ENCODE data around the gene ALDH3B2. TPM values are rescaled to one million over a fixed set of nuclear protein-coding genes. Genes with fewer than 3 reads are reported as not detected.
"Not testable (repeated sequence)": the region's sequence is repeated elsewhere in the genome, so short reads cannot be mapped to it uniquely, and the experiment has no call there.

The ALDH3B2 gene
- total and polyA plus RNA-seq, 2 of the 8 experiments (the other 6 are each of a cell fraction or from before 2014, with no cell fraction given), result not detected

- H3K36me3 ChIP-seq (ENCODE audit: control insufficient read depth in 2 of 4, insufficient read depth in 4 of 4, low read length in 3 of 4); H3K9ac ChIP-seq (replicated peaks in 1 of 4; ENCODE audit: extremely low read depth in 1 of 4, low read depth in 3 of 4, low read length in 3 of 4); H2AFZ ChIP-seq (ENCODE audit: low read length); H2AK5ac ChIP-seq (ENCODE audit: low read depth, low read length); H2BK5ac ChIP-seq (ENCODE audit: low read depth, low read length); H3K56ac ChIP-seq (replicated peaks; ENCODE audit: insufficient read length, low read depth, low read length); H3K79me1 ChIP-seq (ENCODE audit: low read depth, low read length); H2BK12ac ChIP-seq (ENCODE audit: low read depth, low read length); H3K79me2 ChIP-seq (ENCODE audit: control insufficient read depth in 1 of 2, insufficient read depth in 2 of 2, low read length in 2 of 2); H3K23ac ChIP-seq (ENCODE audit: insufficient read length); H3K4me3 ChIP-seq (ENCODE audit: extremely low read depth in 1 of 4, insufficient read depth in 2 of 4, low read depth in 3 of 4, low read length in 4 of 4); FAIRE-seq; H2BK15ac ChIP-seq (ENCODE audit: low read length); H3K27ac ChIP-seq (ENCODE audit: low read depth, low read length); H4K91ac ChIP-seq (replicated peaks; ENCODE audit: insufficient read length, low read length); H3K23me2 ChIP-seq (ENCODE audit: low read depth, low read length); H3K18ac ChIP-seq (ENCODE audit: extremely low read depth, low read length); H2BK120ac ChIP-seq (replicated peaks; ENCODE audit: low read depth, low read length); H3K4ac ChIP-seq (replicated peaks; ENCODE audit: insufficient read length, low read depth, low read length); H4K5ac ChIP-seq (ENCODE audit: insufficient read length, low read depth, low read length); H3K4me2 ChIP-seq (ENCODE audit: insufficient read depth in 1 of 2, low read depth in 2 of 2, low read length in 2 of 2); H4K20me1 ChIP-seq (replicated peaks in 1 of 2; ENCODE audit: control insufficient read depth in 1 of 2, insufficient read depth in 2 of 2, low read length in 2 of 2); H2BK20ac ChIP-seq (ENCODE audit: low read length); H3K14ac ChIP-seq (ENCODE audit: insufficient read length); H3K27me3 ChIP-seq (replicated peaks in 1 of 4; ENCODE audit: control insufficient read depth in 3 of 4, extremely low read depth in 1 of 4, insufficient read depth in 3 of 4, low read length in 3 of 4); H4K8ac ChIP-seq (ENCODE audit: extremely low read depth, insufficient read depth, low read length); H3K9me3 ChIP-seq (ENCODE audit: insufficient read depth in 2 of 2, low read depth in 1 of 2, low read length in 1 of 2): not testable (repeated sequence)
- H3K4me1 ChIP-seq (replicated peaks in 1 of 4; ENCODE audit: control insufficient read depth in 3 of 4, insufficient read depth in 4 of 4, low read length in 3 of 4), result peaks cover 13 to 30% (median 26%) of the 10 kb centered on the region in 4 experiments
- CTCF ChIA-PET (ENCODE audit: partially characterized antibody), result interaction anchor here (0.7 to 2.9 kb wide), 8 partner anchors 11 to 101 kb away, joined by 3 to 28 read pairs (median 3); partner anchors contain the start of gene NUDT8
- DNase-seq (ENCODE audit: low read depth in 1 of 2, low spot score in 2 of 2), result peak in 1 of 2 experiments; percentile 52
- POLR2A ChIA-PET (ENCODE audit: partially characterized antibody), result interaction anchor here (0.6 to 10.7 kb wide), 13 partner anchors 11 to 187 kb away, joined by 3 to 194 read pairs (median 5); partner anchors contain the start of genes GSTP1, NUDT8 and TBX10
- 83% methylated on average over 18 of the region's 40 CpGs; no CpG with 5 or more reads in 1 of the 2 experiments for WGBS, 2 experiments (ENCODE audit: extremely low coverage in 1 of 2, insufficient coverage in 1 of 2, insufficient read length in 1 of 2, insufficient replicate concordance in 2 of 2, low coverage in 1 of 2, low lambda C conversion rate in 2 of 2, missing lambda C conversion rate in 1 of 2)
Observed at GRCh38 chr11:67618901-67619659, 55.3 kb downstream of the ALDH3B2 start.

All from H1 (cell line).